ENCODE measurements around the gene ATXN1. TPM values are rescaled to one million over a fixed set of nuclear protein-coding genes. Genes with fewer than 3 reads are reported as not detected.

ATXN1 gene
- total and polyA plus RNA-seq, 2 of the 13 experiments (the other 11 are each of a cell fraction or from before 2014, with no cell fraction given): 20.7 to 39.5 TPM

DNA sequence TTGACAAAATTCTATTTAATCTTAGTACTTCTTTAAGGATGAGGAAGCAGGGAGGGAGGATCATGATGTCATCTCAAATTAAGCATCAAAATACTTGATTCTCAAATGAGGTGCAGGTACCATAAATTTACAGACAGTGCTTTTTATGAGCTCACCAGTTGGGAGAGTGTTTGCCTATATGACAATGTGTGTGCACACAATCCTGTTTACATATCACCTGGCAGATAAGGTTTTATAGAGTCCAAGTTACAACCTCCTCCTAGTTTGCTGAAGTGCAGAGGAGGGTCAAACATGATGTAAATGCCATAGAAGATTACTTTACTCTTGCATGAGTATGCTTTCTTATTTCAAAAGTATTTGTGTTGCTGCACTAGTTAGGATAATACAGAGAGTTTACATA is 6.4 kb downstream of the ATXN1 start:
- Histone ChIP-seq H4K20me1 (ENCODE audit: insufficient read depth, low read length) (peaks cover 36% of the 10 kb centered on the region), H3K9ac (ENCODE audit: insufficient read depth, low read depth, low read length) (no peak overlapping the region), H3K9me3 (ENCODE audit: low read length) (no peaks in the 10 kb centered on the region), H3K79me2 (ENCODE audit: insufficient read depth, low read length) (peaks cover 93% of the 10 kb centered on the region), H3K27ac (ENCODE audit: extremely low read length, insufficient read depth, low read length) (no peak overlapping the region), H2AFZ (ENCODE audit: low read length) (no peak overlapping the region), H3K4me1 (ENCODE audit: insufficient read depth, low read length) (peaks cover 92% of the 10 kb centered on the region), H3K27me3 (ENCODE audit: control insufficient read depth in 1 of 2, insufficient read depth in 2 of 2, low read length in 2 of 2) (no peaks in the 10 kb centered on the region), H3K4me2 (ENCODE audit: low read depth, low read length) (peak overlapping the region; percentile 22; the same call in 1 of the 2 replicates), H3K36me3 (replicated peaks in 1 of 2; ENCODE audit: control insufficient read depth in 1 of 2, insufficient read depth in 2 of 2, low read length in 2 of 2) (peaks cover 2 to 23% of the 10 kb centered on the region in 2 experiments), H3K4me3 (replicated peaks in 1 of 3; ENCODE audit: insufficient read depth in 1 of 3, low read depth in 2 of 3, low read length in 3 of 3) (no peak overlapping the region)
- CTCF ChIA-PET (ENCODE audit: low intra/inter-chr PET ratio, low total read pairs): no interaction called here
- POLR2A ChIA-PET: interaction anchor here (0.8 to 1.9 kb wide), 9 partner anchors 8 to 55 kb away, joined by 3 to 6 read pairs (median 4); no protein-coding TSS in a partner anchor
- DNase-seq (ENCODE audit: low spot score) (peak; percentile 91), FAIRE-seq (peak; percentile 43), ATAC-seq (peak; percentile 78)
- intact Hi-C loops (cut with micrococcal nuclease; ENCODE audit: unreplicated experiment) (no loop called here), in situ Hi-C loops (cut with HindIII; ENCODE audit: extremely low pct_ligation_motif_present, low pct_unique_long_range_greater_than_20kb) (no loop called here)
- no TSS peak for BruUV-seq (replicated peaks)
- no peak for TF ChIP-seq MTF1 (CRISPR knock-in tag; IDR thresholded peaks at IDR 0.05)
- TF ChIP-seq ZFP37 (CRISPR knock-in tag; IDR thresholded peaks at IDR 0.05; ENCODE audit: borderline replicate concordance): no peak
- TF ChIP-seq ATF2 (CRISPR knock-in tag; IDR thresholded peaks at IDR 0.05): peak; percentile 91
- TF ChIP-seq HDAC1 (CRISPR knock-in tag; IDR thresholded peaks at IDR 0.05): no peak
- TF ChIP-seq ZNF792 (CRISPR knock-in tag; IDR thresholded peaks at IDR 0.05): 0 out of 2 replicates have a peak, but pooled peaks have one; percentile 54
- TF ChIP-seq CBX2 (IDR thresholded peaks at IDR 0.05; ENCODE audit: low read depth, low read length): no peak
- no peak for TF ChIP-seq CBX2 (CRISPR knock-in tag; IDR thresholded peaks at IDR 0.05; ENCODE audit: low read depth)
- TF ChIP-seq ZNF318 (CRISPR knock-in tag; IDR thresholded peaks at IDR 0.05): no peak
- TF ChIP-seq HINFP (CRISPR knock-in tag; IDR thresholded peaks at IDR 0.05; ENCODE audit: low read depth): no peak
- TF ChIP-seq MIXL1 (CRISPR knock-in tag; IDR thresholded peaks at IDR 0.05): peak; percentile 69
- 0 out of 2 replicates have a peak, but pooled peaks have one; percentile 34 for TF ChIP-seq ZNF589 (CRISPR knock-in tag; conservative IDR thresholded peaks at IDR 0.05)
- TF ChIP-seq ZNF552 (CRISPR knock-in tag; IDR thresholded peaks at IDR 0.05; ENCODE audit: borderline replicate concordance): no peak
- TF ChIP-seq AGO1 (IDR thresholded peaks at IDR 0.05; ENCODE audit: low read depth, low read length, poor library complexity, severe bottlenecking): no peak
- TF ChIP-seq FOXA1 (IDR thresholded peaks at IDR 0.05): peak; percentile 83
- peak; percentile 96 for TF ChIP-seq FOXA1 (CRISPR knock-in tag; IDR thresholded peaks at IDR 0.05)
- no peak for TF ChIP-seq MIER3 (CRISPR knock-in tag; IDR thresholded peaks at IDR 0.05; ENCODE audit: borderline replicate concordance)
